H9 (cell line): Measurements from ENCODE around the gene NOTUM. TPM values are rescaled to one million over a fixed set of nuclear protein-coding genes. Genes with fewer than 3 reads are reported as not detected.

Experiments used
- DNase-seq: peaks from one replicate; pipeline ENCODE4 v3.0.0-alpha.2; 2017
- H2AFZ ChIP-seq: one replicate; pipeline ENCODE4 v1.6.1; 2013; ENCODE audit warnings: mild to moderate bottlenecking, low read length, control low read depth, moderate library complexity
- H2AK5ac ChIP-seq: 2 replicates; pipeline ENCODE4 v1.6.1; 2013; ENCODE audit warnings: low read length, control low read depth, mixed read lengths; ENCODE audit not compliant: insufficient read length
- H2BK120ac ChIP-seq: one replicate; pipeline ENCODE4 v1.6.1; 2013; ENCODE audit warnings: low read depth, mild to moderate bottlenecking, low read length, control low read depth, inconsistent platforms; ENCODE audit not compliant: poor library complexity, severe bottlenecking
- H2BK12ac ChIP-seq: 2 replicates; pipeline ENCODE4 v1.6.1; 2013; ENCODE audit warnings: low read length, control low read depth, mixed read lengths, low read depth; ENCODE audit not compliant: insufficient read length
- H2BK15ac ChIP-seq: 2 replicates; pipeline ENCODE4 v1.6.1; 2013; ENCODE audit warnings: low read depth, low read length, control low read depth
- H2BK20ac ChIP-seq: one replicate; pipeline ENCODE4 v1.6.1; 2013; ENCODE audit warnings: low read depth, mild to moderate bottlenecking, low read length, control low read depth, inconsistent platforms; ENCODE audit not compliant: poor library complexity, severe bottlenecking
- H2BK5ac ChIP-seq: 2 replicates; pipeline ENCODE4 v1.6.1; 2013; ENCODE audit warnings: low read length, control low read depth, mixed read lengths; ENCODE audit not compliant: insufficient read length
- H3K14ac ChIP-seq: 2 replicates; pipeline ENCODE4 v1.6.1; 2013; ENCODE audit warnings: low read length, control low read depth; ENCODE audit not compliant: insufficient read depth
- H3K18ac ChIP-seq: 2 replicates; pipeline ENCODE4 v1.6.1; 2013; ENCODE audit warnings: low read depth, mild to moderate bottlenecking, mixed read lengths, low read length, control low read depth; ENCODE audit not compliant: insufficient read length
- H3K23ac ChIP-seq: 2 replicates; pipeline ENCODE4 v1.6.1; 2013; ENCODE audit warnings: low read length, control low read depth, mixed read lengths, low read depth; ENCODE audit not compliant: insufficient read length
- H3K23me2 ChIP-seq: 2 replicates; pipeline ENCODE4 v1.6.1; 2013; ENCODE audit warnings: low read depth, mild to moderate bottlenecking, mixed read lengths, low read length, control low read depth; ENCODE audit not compliant: insufficient read length, poor library complexity, severe bottlenecking
- H3K27ac ChIP-seq: 2 replicates; pipeline ENCODE4 v1.5.1; 2013; ENCODE audit warnings: low read length, control low read depth, mixed read lengths, low read depth; ENCODE audit not compliant: insufficient read length
- H3K27me3 ChIP-seq: 2 replicates; pipeline ENCODE4 v1.6.1; 2013; ENCODE audit warnings: low read length, control low read depth, inconsistent platforms; ENCODE audit not compliant: insufficient read depth
- H3K4ac ChIP-seq: 2 replicates; pipeline ENCODE4 v1.6.1; 2013; ENCODE audit warnings: low read depth, mild to moderate bottlenecking, control low read depth, inconsistent platforms, low read length, moderate library complexity
- H3K4me1 ChIP-seq: 2 replicates; pipeline ENCODE4 v1.6.1; 2013; ENCODE audit warnings: low read length, control low read depth, inconsistent platforms; ENCODE audit not compliant: insufficient read depth
- H3K4me2 ChIP-seq: 2 replicates; pipeline ENCODE4 v1.6.1; 2013; ENCODE audit warnings: low read length, control low read depth, mixed read lengths; ENCODE audit not compliant: insufficient read length, insufficient read depth
- H3K56ac ChIP-seq: 2 replicates; pipeline ENCODE4 v1.6.1; 2013; ENCODE audit warnings: low read depth, mild to moderate bottlenecking, mixed read lengths, low read length, control low read depth; ENCODE audit not compliant: insufficient read length
- H3K79me1 ChIP-seq: 2 replicates; pipeline ENCODE4 v1.6.1; 2013; ENCODE audit warnings: low read depth, mild to moderate bottlenecking, moderate library complexity, low read length, control low read depth, inconsistent platforms; ENCODE audit not compliant: insufficient read depth, poor library complexity, severe bottlenecking
- H3K79me2 ChIP-seq: 2 replicates; pipeline ENCODE4 v1.6.1; 2013; ENCODE audit warnings: low read length, control low read depth, inconsistent platforms; ENCODE audit not compliant: insufficient read depth
- H3K9ac ChIP-seq: 2 replicates; pipeline ENCODE4 v1.6.1; 2013; ENCODE audit warnings: low read length, control low read depth, mixed read lengths; ENCODE audit not compliant: insufficient read length; ENCODE audit errors: extremely low read depth
- H3K9me3 ChIP-seq: one replicate; pipeline ENCODE4 v1.6.1; 2013; ENCODE audit warnings: low read depth, low read length, inconsistent platforms; ENCODE audit not compliant: control insufficient read depth
- H3T11ph ChIP-seq: one replicate; pipeline ENCODE4 v1.6.1; 2013; ENCODE audit warnings: mild to moderate bottlenecking, low read length, control low read depth, inconsistent platforms
- H4K20me1 ChIP-seq: one replicate; pipeline ENCODE4 v1.6.1; 2013; ENCODE audit not compliant: control insufficient read depth, insufficient read length, insufficient read depth
- H4K5ac ChIP-seq: 2 replicates; pipeline ENCODE4 v1.6.1; 2013; ENCODE audit warnings: low read depth, mild to moderate bottlenecking, mixed read lengths, low read length, control low read depth; ENCODE audit not compliant: insufficient read length
- H4K8ac ChIP-seq: replicated peaks from 2 replicates; pipeline ENCODE4 v1.6.1; 2013; ENCODE audit warnings: low read length, control low read depth, mixed read lengths, low read depth; ENCODE audit not compliant: insufficient read length
- H4K91ac ChIP-seq: 2 replicates; pipeline ENCODE4 v1.6.1; 2013; ENCODE audit warnings: low read depth, mild to moderate bottlenecking, moderate library complexity, mixed read lengths, low read length, control low read depth; ENCODE audit not compliant: insufficient read length
- H3K27ac Mint-ChIP-seq, 3 experiments: 2 replicates in 2 of 3; 3 replicates in 1 of 3; pipeline ENCODE4 v1.8.0; 2020 to 2021; ENCODE audit warnings: mixed read lengths in 3 of 3, mild to moderate bottlenecking in 1 of 3, moderate library complexity in 1 of 3
- H3K27me3 Mint-ChIP-seq: 2 replicates; pipeline ENCODE4 v1.8.0; 2021; ENCODE audit warnings: low read depth, mild to moderate bottlenecking, moderate library complexity, mixed read lengths
- H3K36me3 Mint-ChIP-seq, 3 experiments: 2 replicates in 2 of 3; 3 replicates in 1 of 3; pipeline ENCODE4 v1.8.0; 2020 to 2021; ENCODE audit warnings: low read depth in 3 of 3, mixed read lengths in 3 of 3; ENCODE audit not compliant: insufficient read depth in 1 of 3
- H3K4me1 Mint-ChIP-seq, 2 experiments: 2 replicates each; pipeline ENCODE4 v1.8.0; 2020; ENCODE audit warnings: mixed read lengths in 2 of 2
- H3K4me3 Mint-ChIP-seq, 2 experiments: 2 replicates in 1 of 2; 3 replicates in 1 of 2; pipeline ENCODE4 v1.8.0; 2020 to 2021; ENCODE audit warnings: mild to moderate bottlenecking in 2 of 2, mixed read lengths in 2 of 2, moderate library complexity in 1 of 2
- H3K9me3 Mint-ChIP-seq, 2 experiments: 2 replicates in 1 of 2; 3 replicates in 1 of 2; pipeline ENCODE4 v1.8.0; 2020; ENCODE audit warnings: mild to moderate bottlenecking in 2 of 2, mixed read lengths in 2 of 2, moderate library complexity in 1 of 2
- WGBS: extraction: QIAGEN DNeasy Blood & Tissue Kit; methylation state at CpG from one replicate; pipeline ENCODE4 v1.1.7; 2013; ENCODE audit warnings: missing lambda C conversion rate, low lambda C conversion rate, mixed read lengths; ENCODE audit not compliant: insufficient read length; ENCODE audit errors: extremely low coverage; 5-methylcytosine and 5-hydroxymethylcytosine counted together
- total RNA-seq: library from RNA; stranded (reverse); gene quantifications from 2 replicates; pipeline ENCODE4 v1.2.1, GENCODE V29; 2021
- TF ChIP-seq, protein P1 (sequence below): fragments of 200-600 bp; sonication (generic); conservative IDR thresholded peaks from 3 replicates; pipeline ENCODE4 v1.8.0; 2021; ENCODE audit warnings: antibody characterized with exemption, mild to moderate bottlenecking

The NOTUM gene
- total RNA-seq, 1 experiment from 2014 or later = 2.1 TPM

DNA sequence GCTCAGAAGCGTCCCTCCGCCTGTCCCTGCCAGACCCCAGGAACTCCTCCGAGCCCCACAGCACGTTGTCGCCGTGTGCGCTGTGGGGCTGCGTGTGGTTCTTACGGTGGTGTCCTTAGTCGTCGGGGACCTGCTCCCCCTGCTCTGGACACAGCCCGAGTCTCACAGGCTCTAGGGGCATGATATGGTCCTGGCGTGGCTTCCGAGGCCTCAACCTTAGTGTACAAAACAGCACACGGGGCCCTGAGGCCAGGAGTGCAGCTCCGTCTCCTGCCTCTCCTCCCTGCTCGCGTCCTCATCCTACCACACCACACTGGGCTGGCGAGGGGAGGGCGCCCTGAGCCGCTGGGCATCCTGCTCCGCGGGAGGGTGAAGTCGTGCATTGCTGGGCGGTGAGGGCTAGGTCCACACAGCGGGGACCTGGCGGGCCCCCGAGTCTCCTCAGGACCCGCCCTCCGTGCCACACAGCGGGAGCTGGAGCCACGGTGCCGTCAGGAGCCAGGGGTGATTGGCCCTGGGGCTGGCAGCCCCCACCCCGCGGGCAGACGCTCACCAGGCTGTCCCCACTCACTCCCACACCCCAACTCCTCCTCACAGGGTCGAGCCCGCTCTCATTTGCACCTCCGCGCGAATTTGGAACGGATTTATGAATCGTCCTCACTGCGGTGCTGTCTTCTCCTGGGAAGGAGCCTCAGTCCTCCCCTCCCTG, 32.3 kb downstream of the NOTUM start:
- H4K5ac ChIP-seq = no peak overlapping the region
- no peaks in the 10 kb centered on the region for H3K9me3 Mint-ChIP-seq
- H3K27ac Mint-ChIP-seq = no peak overlapping the region
- H3K27me3 ChIP-seq = no peaks in the 10 kb centered on the region; the same call in 1 of the 2 replicates
- peaks cover 16% of the 10 kb centered on the region; the same call in 1 of the 2 replicates for H3K79me2 ChIP-seq
- TF ChIP-seq, protein P1, sequence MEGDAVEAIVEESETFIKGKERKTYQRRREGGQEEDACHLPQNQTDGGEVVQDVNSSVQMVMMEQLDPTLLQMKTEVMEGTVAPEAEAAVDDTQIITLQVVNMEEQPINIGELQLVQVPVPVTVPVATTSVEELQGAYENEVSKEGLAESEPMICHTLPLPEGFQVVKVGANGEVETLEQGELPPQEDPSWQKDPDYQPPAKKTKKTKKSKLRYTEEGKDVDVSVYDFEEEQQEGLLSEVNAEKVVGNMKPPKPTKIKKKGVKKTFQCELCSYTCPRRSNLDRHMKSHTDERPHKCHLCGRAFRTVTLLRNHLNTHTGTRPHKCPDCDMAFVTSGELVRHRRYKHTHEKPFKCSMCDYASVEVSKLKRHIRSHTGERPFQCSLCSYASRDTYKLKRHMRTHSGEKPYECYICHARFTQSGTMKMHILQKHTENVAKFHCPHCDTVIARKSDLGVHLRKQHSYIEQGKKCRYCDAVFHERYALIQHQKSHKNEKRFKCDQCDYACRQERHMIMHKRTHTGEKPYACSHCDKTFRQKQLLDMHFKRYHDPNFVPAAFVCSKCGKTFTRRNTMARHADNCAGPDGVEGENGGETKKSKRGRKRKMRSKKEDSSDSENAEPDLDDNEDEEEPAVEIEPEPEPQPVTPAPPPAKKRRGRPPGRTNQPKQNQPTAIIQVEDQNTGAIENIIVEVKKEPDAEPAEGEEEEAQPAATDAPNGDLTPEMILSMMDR = no peak
- H2BK20ac ChIP-seq = no peak overlapping the region
- H3K27ac ChIP-seq = no peak overlapping the region
- no peak overlapping the region for H2BK5ac ChIP-seq
- no peak overlapping the region; the same call in 1 of the 2 replicates for H3K14ac ChIP-seq
- H3K4ac ChIP-seq = no peak overlapping the region
- peaks cover 24 to 29% of the 10 kb centered on the region in 2 experiments for H3K4me1 Mint-ChIP-seq
- no peak overlapping the region for H4K91ac ChIP-seq
- H3K56ac ChIP-seq = no peak overlapping the region
- H4K20me1 ChIP-seq = no peaks in the 10 kb centered on the region
- peak overlapping the region; percentile 60 to 77 for H3K4me3 Mint-ChIP-seq
- H2BK120ac ChIP-seq = no peak overlapping the region
- H3K79me1 ChIP-seq = peaks cover 2% of the 10 kb centered on the region
- no peak overlapping the region for H2BK12ac ChIP-seq
- peaks cover 9% of the 10 kb centered on the region for H3K23me2 ChIP-seq
- no peak for DNase-seq
- peaks cover 20% of the 10 kb centered on the region for H3K27me3 Mint-ChIP-seq
- peak overlapping the region; percentile 64 for H3K4me2 ChIP-seq
- H4K8ac ChIP-seq = no peak overlapping the region
- no peak overlapping the region for H3K9ac ChIP-seq
- no peak overlapping the region for H2BK15ac ChIP-seq
- no CpG with 5 or more reads among the region's 44 CpGs for WGBS
- no peak overlapping the region for H3K18ac ChIP-seq
- peaks cover 0 to 10% (median 10%) of the 10 kb centered on the region in 3 experiments; a peak in 4 of 7 replicates for H3K36me3 Mint-ChIP-seq
- no peak overlapping the region for H2AFZ ChIP-seq
- no peaks in the 10 kb centered on the region for H3K9me3 ChIP-seq
- no peak overlapping the region for H3K23ac ChIP-seq
- no peak overlapping the region for H3T11ph ChIP-seq
- peaks cover 3% of the 10 kb centered on the region; the same call in 1 of the 2 replicates for H3K4me1 ChIP-seq
- H2AK5ac ChIP-seq = no peak overlapping the region
